HK-2 (cell line): ENCODE results near the gene PEX11A.

ENCODE experiments used
- DNase-seq: peaks from one replicate; pipeline ENCODE4 v3.0.0-alpha.2; 2018; ENCODE audit not compliant: unreplicated experiment

The PEX11A gene

DNA sequence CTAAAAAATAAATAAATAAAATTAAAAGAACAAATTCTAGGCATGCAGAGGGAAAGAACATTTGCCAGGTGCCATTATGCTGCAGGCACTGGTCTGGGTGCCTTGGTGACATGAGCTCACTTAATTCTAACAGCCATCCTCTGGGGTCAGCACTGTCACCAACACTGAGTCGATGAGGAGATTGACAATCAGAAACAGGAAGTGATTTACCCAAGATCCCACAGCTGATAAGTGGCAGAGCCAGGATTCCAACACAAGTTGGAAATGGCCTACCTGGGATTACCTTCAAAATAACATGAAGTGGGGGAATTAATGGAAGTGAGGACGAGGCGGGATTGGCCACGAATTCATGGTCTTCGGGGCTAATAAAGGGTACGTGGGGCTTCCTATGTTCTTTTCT, 14.9 kb downstream of the PEX11A start:
- no peak for DNase-seq

DNA sequence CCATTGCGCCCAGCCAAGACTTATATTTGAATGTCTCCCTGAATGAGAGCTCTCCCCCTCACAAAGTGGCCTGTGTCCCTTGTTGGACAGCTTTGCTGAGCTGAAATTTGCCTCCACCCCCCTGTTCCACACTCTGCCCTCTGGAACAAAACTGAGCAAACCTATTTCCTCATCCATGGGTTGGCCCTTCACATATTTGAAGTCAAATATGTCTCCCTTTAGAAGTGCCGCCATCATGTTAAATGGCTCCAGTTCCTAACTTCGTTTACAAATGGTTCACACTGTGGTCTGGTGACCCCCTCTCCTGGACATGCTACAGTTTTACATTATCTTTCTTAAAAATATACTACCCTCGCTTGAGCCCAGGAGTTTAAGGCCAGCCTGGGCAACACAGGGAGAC, 16.0 kb downstream of the PEX11A start:
- DNase-seq = no peak

DNA sequence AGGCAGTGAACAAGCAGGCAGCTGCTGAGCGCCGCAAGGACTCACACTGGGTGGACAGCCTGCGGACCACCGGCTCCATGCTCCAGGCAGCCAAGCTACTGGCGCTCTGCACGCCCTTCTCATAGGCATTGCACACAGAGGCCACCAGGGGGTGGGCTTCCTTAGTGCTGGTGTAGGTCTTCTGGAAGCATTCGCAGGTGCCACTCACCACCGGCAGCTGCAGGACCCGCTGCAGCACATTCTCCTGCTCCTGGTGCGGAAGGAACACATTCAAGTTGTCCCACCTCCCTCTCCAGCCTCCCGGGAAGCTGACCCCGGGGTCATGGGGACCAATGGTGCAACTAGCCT, 17.4 kb downstream of the PEX11A start:
- DNase-seq = no peak

DNA sequence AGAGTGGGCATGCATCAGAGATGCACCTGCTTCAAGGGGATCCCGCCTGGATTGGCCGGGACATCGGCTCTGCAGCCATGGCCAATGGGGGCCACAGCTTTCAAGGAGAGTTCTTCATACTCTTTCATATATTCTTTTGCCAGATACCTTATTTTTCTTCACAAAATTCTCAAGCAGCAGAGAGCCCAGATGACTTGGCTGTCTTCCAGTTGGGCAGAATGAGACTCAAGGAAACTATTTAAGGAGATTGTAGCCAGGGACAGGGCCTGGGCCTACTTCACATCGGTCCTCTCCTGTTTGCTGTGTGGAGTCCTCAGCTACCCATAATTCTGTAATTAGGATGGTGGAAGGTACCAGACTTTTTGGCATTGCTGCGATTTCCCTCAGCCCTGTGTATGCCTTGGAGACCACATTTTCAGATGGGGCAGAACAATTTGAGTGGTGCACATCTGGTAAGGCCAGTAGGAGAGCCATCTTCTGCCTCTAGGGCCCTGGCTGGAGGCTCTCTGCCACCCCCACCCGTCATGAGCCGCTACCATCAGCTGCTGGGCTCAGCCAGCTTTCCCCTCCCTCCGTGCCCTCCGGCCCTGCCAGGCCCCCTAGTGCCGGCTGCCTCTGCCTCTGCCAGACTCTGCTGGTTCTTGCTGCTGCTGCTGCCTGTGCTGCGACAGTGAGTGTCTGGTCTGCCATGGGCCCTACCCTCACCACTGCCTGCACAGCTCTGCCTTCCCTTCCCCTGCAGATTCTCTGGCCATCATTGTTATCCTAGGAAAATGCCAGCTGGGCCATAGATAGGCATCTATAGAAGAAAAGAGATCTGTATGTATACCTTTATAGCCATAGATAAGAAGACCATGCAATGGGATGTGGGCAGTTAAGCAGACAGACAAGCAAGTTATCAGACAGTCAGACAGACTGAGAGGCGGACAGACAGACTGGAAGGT, 18.1 kb downstream of the PEX11A start:
- DNase-seq = no peak

DNA sequence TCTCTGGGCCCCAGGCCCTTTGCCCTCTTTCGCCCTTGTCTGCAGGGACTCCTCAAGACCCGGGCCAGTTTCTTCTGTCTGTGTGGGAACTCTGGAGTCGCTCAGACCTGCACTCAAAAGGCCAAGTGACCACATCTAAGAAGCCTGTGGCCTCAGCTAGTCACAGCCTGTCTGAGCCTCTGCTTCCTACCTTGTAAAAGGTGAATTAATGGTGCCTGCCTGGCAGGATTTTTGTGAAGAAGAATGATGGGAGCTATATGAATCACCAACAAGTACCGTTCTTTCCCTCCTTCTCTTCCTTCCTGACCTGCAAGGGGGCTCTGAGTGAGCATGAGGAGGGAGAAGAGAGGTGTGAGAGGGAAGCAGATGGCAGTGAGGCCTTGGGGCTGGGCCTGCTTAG, 18.9 kb downstream of the PEX11A start:
- DNase-seq = no peak

DNA sequence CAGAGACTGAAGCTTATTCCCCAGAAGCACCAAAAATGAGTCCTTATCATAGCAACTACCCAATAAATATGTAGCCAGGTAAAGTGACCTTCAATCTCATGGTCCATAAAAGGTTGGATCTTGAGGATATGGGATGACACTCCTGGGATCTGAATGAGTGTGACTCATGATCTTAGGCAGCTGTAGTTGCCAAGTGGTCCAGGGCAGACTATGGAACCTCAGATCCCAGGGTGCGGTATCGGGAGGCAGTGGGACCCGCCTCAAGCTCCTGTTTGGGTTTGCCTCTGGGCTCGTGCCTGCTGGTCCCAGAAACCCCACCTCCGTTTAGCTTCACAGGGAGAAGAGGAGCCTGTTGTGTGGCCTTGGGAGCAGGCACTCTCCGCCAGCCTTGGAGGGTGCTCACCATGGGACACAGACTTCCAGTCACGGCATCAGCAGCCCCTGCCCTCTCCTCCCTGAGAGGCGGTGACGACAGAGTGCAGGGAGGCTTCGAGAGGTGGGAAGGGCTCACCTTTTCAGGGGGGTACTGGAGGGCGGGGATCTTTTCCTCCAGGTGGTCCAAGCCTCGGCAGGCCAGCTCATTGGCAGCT, 19.5 kb downstream of the PEX11A start:
- no peak for DNase-seq

DNA sequence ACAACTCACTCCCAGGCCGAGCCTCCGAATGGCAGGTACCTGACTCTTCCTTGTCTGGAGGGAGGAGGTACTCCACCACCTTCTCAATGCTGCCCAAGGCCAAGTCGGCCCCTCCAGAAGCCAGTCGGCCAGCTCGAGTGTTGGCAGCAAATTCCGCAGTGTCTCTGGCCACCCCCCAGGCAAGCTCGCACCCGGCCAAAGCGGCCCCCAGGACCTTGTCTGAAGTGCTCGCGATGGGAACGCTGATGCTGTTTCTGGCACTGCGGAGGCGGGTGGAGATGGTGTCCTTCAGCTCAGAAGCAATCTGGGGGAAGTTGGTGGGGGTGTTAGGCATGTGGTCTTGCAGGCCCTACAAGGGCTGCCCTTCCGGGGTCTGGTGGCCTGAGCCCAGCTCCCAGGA, 20.6 kb downstream of the PEX11A start:
- DNase-seq = no peak

DNA sequence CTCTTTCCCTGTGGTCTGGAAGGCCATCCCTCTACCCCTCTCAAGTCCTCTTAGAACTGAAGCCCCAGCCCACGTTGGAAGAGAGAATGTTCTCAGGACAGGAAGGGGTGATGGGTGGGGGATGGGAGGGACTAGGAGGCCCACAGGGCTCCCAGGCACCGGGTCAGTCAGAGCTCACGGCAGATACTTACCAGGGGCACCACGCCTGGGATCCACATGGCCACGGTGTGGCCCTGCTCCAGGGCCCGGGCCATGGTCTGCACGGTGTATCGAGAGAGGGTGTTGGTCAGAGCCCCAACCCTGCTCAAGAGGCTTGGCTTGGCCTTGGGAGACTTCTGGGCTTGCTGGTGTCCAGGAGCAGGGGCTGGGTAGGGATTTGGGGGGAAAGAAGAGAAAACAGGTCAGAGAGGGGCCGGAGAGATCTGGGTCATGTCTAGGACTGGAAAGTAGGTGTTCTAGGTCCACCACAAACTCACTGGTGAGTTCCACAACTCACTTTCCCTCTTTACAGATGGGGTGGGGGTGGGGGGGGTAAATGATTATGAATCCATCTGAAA, 21.2 kb downstream of the PEX11A start:
- DNase-seq = no peak

DNA sequence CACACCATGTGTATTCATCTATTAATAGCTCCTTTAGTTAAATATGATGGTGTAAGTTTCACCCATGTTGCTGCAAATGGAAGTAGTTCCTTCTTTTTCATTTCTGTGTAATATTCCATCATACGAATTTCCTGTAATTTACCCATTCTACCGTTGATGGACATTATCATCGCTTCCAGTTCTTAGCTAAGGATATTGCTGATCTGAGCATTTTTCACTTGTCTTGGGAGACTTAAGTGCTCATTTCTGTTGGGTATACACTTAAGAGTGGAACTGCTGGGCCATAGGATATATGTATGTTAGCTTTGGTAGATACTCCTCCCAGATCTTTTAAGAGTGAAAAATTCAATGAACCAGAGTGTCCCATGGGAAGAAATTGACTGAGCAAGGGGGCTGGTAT, 22.4 kb downstream of the PEX11A start:
- DNase-seq = no peak

DNA sequence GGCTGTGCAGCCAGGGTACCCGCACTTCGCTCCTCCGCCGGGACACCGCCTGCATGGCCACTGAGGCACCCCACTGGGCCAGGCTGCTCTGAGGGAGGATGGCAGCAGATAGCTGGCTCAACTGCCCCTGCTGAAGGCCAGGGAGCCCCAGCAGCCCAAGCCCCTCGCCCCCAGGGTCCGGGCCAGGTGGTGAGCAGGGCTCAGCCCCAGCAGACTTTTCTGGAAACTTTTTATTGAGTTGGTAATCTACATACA, 22.9 kb downstream of the PEX11A start:
- no peak for DNase-seq

DNA sequence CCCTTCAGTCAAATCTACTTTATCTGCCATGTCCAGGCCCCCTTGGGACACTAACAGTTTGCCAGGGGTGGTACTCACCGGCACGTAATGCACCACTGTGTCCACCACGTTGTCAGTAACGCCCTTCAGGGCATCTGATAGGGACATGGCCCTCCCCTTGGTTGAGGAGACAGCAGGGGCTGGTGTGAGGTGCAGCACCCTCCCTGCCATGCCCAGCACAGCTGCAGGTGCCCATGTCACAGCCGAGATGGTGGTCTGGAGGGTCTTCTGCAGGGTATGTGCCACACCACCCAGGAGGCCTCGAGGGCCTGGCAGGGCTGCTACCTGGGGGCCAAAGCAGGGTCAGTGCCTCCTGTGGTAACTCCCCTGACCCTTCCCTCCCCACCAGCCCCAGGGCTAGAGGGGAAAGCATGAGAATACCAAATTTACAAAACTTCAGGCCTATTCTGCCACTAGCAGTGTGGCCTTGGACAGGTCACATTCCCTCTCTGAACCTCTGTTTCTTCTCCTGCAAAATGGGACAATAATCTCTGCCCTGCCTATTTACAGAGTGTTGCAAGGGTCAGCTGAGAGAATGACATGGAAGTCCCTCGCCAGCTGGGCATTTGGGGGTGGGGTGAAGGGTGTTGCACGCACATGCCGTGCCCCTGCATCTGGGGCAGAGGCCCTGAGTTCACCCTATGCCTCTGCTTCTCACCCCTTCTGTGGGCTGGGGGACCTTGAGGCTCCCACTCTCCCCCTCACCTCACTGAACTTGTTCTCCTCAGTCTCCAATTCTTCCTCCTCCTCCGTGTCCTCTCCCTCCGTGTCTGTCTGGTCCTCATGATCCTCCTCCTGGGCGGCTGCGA, 23.5 kb downstream of the PEX11A start:
- DNase-seq = no peak

DNA sequence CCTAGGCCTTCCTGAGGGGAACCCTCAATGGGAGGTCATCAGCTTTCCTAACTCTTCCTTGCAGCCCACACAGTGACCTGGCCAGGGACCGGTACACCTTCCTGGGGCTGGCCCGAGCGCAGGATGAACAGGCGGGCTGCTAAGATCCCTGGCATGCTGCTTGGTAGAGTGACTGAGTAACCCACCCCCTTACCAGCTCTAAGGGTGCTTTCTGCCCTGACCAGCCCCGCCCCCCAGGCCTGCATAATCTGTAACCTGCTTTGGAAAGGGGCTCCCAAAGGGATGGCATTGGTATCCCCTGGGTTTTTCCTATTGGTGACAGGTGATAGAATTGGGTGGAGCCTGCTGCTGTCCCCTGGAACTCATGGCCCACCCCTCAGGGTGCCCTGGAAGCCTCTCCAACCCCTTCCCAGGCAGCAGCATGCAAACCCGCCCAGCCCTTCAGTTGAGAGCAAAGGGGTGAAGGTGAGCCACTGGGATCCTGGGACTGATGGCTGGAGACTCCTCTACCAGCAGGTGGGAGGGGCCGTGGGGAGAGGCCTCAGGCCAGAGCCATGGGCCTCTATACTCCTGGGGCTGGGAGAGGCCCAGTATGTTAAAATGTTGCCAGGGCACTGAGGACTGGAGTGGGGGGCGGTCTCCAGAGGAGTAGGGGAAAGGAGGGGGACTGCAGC, 24.2 kb downstream of the PEX11A start:
- DNase-seq = no peak

DNA sequence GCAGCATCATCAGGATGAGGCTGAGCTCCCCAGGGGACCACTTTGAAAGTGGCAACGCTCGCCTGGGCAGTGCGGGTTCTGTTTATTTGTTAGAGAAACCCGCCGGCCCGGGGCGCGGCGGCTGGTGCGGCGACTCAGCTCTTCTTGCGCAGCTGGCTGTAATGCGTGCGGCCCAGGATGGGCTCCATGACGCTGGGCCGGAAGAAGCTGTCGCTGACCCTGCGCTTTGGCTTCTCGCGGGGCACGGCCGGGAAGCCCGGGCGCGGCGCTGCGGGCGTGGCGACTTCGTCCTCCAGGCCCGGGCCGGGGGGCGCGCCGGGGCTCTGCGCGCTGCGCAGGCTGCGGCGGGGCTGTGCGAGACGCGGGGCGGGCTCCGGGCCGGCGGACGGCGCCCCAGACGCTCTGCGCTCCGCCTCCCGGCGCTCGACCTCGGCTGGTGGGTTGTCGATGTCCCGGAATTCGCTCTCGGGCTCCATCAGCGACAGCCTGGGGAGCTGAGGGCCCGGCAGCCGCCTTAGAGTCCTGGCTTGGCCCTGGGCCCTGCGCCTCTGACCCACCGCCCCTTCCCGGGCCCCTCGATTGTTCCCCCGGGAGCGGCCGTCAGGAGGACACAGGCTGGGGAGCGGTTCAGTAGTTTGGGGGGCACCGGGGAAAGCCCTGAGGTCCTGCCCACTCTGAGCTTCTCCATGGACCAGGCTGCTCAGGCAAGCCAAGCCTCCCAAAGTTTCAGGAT, 24.9 kb downstream of the PEX11A start:
- DNase-seq = no peak

DNA sequence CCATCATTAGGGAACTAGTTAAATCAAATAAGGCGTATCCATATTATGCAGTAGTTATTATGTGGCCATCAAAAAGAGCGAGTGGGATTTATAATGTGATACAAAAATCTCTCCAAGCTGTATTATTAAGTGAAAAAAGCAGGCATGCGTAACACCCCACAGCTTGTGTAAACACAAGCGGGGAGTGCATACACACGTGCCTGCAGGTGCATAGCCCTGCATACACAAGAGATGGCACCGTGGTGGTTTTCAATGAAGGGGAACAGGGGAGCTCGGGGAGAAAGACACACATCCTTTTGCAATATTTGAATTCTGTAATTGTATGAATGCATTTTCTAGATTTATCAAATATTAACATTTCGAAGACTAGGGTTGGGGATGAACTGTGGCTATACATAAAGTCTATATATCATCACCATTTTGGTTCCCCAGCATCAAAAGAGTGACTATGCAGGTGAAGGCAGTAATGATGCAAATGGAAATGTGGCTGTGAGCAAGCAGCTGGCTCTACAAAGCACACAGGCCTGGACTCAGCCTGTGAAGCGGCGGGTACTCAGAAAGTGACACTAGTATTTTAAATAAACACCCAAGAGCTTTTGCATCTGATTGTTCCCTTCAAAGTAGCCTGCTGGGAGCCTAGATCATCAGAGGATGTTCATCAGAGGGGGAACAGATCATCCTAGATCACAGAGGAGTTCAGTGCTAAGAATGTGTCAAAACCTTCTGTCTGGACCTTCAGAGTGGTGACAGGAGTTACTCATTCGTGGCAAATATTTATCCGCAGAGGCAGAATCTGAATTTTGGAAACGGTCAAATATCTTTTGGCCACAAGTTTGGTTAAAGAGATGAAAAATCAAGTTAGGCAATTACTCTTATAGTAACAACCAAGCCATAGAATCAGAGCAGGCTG, 25.9 kb downstream of the PEX11A start:
- DNase-seq = no peak

DNA sequence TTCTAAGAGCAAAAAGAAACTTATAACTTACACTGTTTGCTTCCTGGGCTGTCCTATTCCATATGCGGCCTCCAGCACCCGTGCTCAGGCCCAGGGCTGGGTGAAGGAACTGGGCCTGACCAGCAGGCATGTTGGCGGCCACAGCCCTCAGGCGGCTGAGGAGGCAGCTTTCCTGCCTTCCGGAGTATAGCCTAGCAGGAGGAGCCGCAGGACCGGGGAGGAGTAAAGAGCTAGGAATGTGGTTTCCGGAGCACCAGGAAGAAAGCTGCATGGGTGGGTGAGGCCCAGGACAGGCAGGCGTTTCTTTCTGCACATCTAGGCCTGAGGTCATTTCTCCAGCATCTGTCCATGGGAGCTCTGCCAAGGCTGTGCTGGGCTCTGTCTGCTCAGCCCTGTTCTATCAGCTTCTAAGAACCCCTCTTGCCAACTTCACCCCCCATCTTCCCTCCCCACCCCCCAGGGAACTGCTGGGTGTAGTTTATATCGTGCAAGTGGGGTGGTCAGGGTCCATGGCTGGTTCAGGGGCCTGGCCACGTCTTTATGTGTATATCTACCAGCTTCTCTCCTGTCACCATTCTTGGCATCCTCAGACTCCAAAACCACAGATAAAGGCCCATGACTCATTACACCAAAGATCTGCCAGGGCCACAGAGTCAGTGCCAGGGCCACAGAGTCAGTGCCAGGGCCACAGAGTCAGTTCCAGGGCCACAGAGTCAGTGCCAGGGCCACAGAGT, 27.5 kb downstream of the PEX11A start:
- DNase-seq = peak; percentile 74

DNA sequence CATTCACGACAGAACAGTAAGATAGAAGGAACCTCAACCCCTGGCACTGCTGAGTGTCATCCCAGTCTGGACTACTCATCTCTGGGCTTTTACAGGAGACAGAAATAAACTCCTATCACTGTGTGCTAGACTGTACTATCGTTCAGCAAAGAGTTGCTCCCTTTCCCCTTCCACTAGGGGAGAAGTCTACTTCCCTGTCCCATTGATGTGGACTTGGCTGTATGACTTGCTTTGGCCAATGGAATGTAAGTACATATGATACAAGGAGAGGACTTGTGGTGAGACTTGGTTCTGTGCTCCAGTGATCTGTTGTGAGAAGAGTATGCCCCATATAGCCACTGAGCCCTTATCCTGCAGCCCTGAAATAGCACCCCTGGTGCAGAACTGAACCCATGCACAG, 30.0 kb downstream of the PEX11A start:
- DNase-seq = no peak

DNA sequence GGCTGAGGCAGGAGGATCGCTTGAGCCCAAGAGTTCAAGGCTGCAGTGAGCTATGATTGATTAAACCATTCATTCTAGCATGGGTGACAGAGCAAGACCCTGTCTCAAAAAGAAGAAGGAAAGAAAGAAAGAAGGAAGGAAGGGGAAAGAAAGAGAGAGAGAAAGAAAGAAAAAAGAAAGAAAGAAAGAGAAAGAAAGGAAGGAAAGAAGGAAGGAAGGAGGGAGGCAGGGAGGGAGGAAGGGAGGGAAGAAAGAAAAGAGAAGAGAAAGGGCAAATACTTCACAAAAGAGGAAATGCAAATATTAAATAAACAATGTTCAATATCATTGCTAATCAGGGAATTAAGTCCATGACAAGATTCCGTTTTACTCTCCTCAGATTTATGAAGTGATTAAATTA, 31.3 kb downstream of the PEX11A start:
- no peak for DNase-seq

DNA sequence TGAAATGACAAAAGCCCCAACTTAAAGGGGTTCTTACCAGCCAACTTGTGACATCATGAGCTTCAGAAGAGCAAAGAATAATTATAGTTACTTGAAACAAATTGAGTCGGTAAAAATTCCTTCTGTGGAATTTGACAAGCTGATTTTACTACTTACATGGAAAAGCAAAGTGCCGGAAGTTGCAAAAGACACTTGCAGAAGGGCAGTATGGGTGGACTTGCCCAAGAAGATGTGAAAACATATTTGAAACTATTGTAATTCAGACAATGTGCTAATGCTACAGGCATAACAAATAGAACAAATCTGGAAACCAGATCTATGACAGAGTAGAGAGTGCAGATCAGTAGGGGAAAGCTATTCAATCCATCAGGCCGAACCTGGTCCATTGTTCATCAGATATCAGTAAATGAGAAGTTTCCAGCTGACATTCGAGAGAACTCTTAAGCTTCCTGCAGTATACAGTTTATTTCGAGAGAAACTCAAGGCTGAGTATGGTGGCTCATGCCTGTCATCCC, 32.8 kb downstream of the PEX11A start:
- DNase-seq = no peak

DNA sequence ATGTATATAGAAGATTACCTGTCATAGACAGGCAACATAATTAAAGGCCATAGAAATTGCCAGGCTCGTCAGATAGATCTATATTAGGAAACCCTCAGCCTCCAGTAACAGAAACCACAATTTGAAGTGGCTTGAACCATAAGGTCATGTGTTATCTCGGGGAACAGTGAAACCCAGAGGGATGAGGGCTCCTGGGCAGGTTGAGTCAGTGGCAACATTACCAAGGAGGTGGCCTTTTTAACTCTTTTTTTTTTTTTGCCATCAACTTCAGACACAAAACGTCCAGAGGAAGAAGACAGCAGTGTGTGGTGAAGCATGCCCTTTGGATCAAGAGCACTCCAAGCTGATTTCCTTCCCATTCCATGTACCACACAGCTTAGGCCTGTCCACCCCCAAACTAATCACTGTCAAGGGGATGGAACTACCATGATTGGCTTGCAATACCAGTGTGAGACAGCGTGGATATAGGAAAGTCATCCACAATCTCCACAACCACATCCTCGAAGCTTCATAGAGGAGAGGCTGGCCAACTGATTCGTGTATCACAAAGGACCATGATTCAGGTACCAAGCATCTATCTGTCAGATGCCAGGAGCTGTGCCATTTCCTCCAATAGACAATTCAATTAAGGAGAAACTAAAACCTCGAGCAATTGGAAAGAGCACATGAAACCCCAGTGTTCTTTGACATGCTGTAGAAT, 34.3 kb downstream of the PEX11A start:
- DNase-seq = no peak
